Osteocyte (in vitro differentiated cells): ENCODE measurements around the gene TBPL1. TPM values are rescaled to one million over a fixed set of nuclear protein-coding genes. Genes with fewer than 3 reads are reported as not detected.

Source experiments
- DNase-seq: peaks from one replicate; pipeline ENCODE4 v3.0.0; 2021; ENCODE audit warnings: mixed read lengths; ENCODE audit not compliant: unreplicated experiment; ENCODE audit errors: extremely low spot score
- H3K27ac Mint-ChIP-seq: one replicate; pipeline ENCODE4 v1.8.0; 2021; ENCODE audit warnings: mild to moderate bottlenecking, mixed read lengths; ENCODE audit not compliant: unreplicated experiment
- H3K27me3 Mint-ChIP-seq: one replicate; pipeline ENCODE4 v1.8.0; 2021; ENCODE audit warnings: mixed read lengths; ENCODE audit not compliant: unreplicated experiment
- H3K36me3 Mint-ChIP-seq: one replicate; pipeline ENCODE4 v1.8.0; 2021; ENCODE audit warnings: mixed read lengths; ENCODE audit not compliant: unreplicated experiment
- H3K4me1 Mint-ChIP-seq: one replicate; pipeline ENCODE4 v1.8.0; 2021; ENCODE audit warnings: mixed read lengths; ENCODE audit not compliant: unreplicated experiment
- H3K4me3 Mint-ChIP-seq: one replicate; pipeline ENCODE4 v1.8.0; 2021; ENCODE audit warnings: mild to moderate bottlenecking, moderate library complexity, mixed read lengths; ENCODE audit not compliant: unreplicated experiment
- H3K9me3 Mint-ChIP-seq: one replicate; pipeline ENCODE4 v1.8.0; 2021; ENCODE audit warnings: mixed read lengths; ENCODE audit not compliant: unreplicated experiment
- CTCF ChIP-seq: fragments of 200-600 bp; sonication (generic); IDR thresholded peaks from 2 replicates; pipeline ENCODE4 v1.5.0; 2021; ENCODE audit warnings: antibody characterized with exemption, mild to moderate bottlenecking, moderate library complexity
- total RNA-seq: library from RNA; stranded (reverse); gene quantifications from 2 replicates; pipeline ENCODE4 v1.2.1, GENCODE V29; 2021

TBPL1 gene
- total RNA-seq, 1 donor from 2014 or later = 35.0 TPM

- Mint-ChIP-seq H3K4me1 (peaks cover 21% of the 10 kb centered on the region), H3K27me3 (no peaks in the 10 kb centered on the region), H3K9me3 (no peaks in the 10 kb centered on the region), H3K4me3 (no peak overlapping the region), H3K27ac (no peak overlapping the region), H3K36me3 (peaks cover 19% of the 10 kb centered on the region)
- no peak for TF ChIP-seq CTCF
- no peak for DNase-seq
Observed at GRCh38 chr6:133992992-133993680, 40.1 kb downstream of the TBPL1 start.

GRCh38 chr6:133995296-133995695, 42.3 kb downstream of the TBPL1 start:
- Mint-ChIP-seq H3K27ac (no peak overlapping the region), H3K4me1 (peaks cover 16% of the 10 kb centered on the region), H3K9me3 (no peaks in the 10 kb centered on the region), H3K4me3 (no peak overlapping the region), H3K27me3 (no peaks in the 10 kb centered on the region), H3K36me3 (peaks cover 8% of the 10 kb centered on the region)
- TF ChIP-seq CTCF = no peak
- DNase-seq = no peak

- H3K4me3 Mint-ChIP-seq = no peak overlapping the region
- no peaks in the 10 kb centered on the region for H3K9me3 Mint-ChIP-seq
- peaks cover 9% of the 10 kb centered on the region for H3K36me3 Mint-ChIP-seq
- H3K4me1 Mint-ChIP-seq = peaks cover 21% of the 10 kb centered on the region
- no peak for DNase-seq
- no peak for TF ChIP-seq CTCF
- no peaks in the 10 kb centered on the region for H3K27me3 Mint-ChIP-seq
- H3K27ac Mint-ChIP-seq = no peak overlapping the region
Observed at GRCh38 chr6:133995758-133996157, 42.7 kb downstream of the TBPL1 start.

GRCh38 chr6:133997267-133997666, 44.2 kb downstream of the TBPL1 start:
- H3K4me1 Mint-ChIP-seq = peaks cover 22% of the 10 kb centered on the region
- H3K36me3 Mint-ChIP-seq = peaks cover 10% of the 10 kb centered on the region
- no peak overlapping the region for H3K4me3 Mint-ChIP-seq
- no peaks in the 10 kb centered on the region for H3K27me3 Mint-ChIP-seq
- H3K27ac Mint-ChIP-seq = no peak overlapping the region
- DNase-seq = no peak
- no peaks in the 10 kb centered on the region for H3K9me3 Mint-ChIP-seq
- no peak for TF ChIP-seq CTCF

GRCh38 chr6:133999305-133999704, 46.3 kb downstream of the TBPL1 start:
- no peaks in the 10 kb centered on the region for H3K9me3 Mint-ChIP-seq
- no peaks in the 10 kb centered on the region for H3K27me3 Mint-ChIP-seq
- H3K4me3 Mint-ChIP-seq = no peak overlapping the region
- no peak overlapping the region for H3K27ac Mint-ChIP-seq
- TF ChIP-seq CTCF = no peak
- no peak for DNase-seq
- peaks cover 14% of the 10 kb centered on the region for H3K36me3 Mint-ChIP-seq
- H3K4me1 Mint-ChIP-seq = peaks cover 41% of the 10 kb centered on the region
